ENCODE results near the gene LRRN2. TPM values are rescaled to one million over a fixed set of nuclear protein-coding genes. Genes with fewer than 3 reads are reported as not detected.

Gene LRRN2
- total RNA-seq, 1 experiment from 2014 or later: 5.8 TPM

GRCh38 chr1:204692841-204693356, 7.4 kb upstream of the LRRN2 start:
- Mint-ChIP-seq H3K27ac (no peak overlapping the region), H3K9me3 (no peaks in the 10 kb centered on the region), H3K27me3 (ENCODE audit: low read depth) (peaks cover 46% of the 10 kb centered on the region), H3K4me1 (peaks cover 27 to 29% of the 10 kb centered on the region in 2 experiments), H3K36me3 (ENCODE audit: insufficient read depth in 1 of 3, low read depth in 3 of 3) (no peaks in the 10 kb centered on the region), H3K4me3 (no peak overlapping the region; a peak in 1 of 5 replicates)
- Histone ChIP-seq H4K91ac (ENCODE audit: insufficient read length, low read depth, low read length) (no peak overlapping the region), H4K5ac (ENCODE audit: insufficient read length, low read depth, low read length) (no peak overlapping the region), H3T11ph (ENCODE audit: low read length) (no peak overlapping the region), H3K27ac (ENCODE audit: insufficient read length, low read depth, low read length) (no peak overlapping the region), H4K20me1 (ENCODE audit: control insufficient read depth, insufficient read depth, insufficient read length) (no peaks in the 10 kb centered on the region), H3K9ac (ENCODE audit: extremely low read depth, insufficient read length, low read length) (no peak overlapping the region), H3K9me3 (ENCODE audit: control insufficient read depth, low read depth, low read length) (no peaks in the 10 kb centered on the region), H3K4ac (ENCODE audit: low read depth, low read length) (no peak overlapping the region), H2AK5ac (ENCODE audit: insufficient read length, low read length) (no peak overlapping the region), H3K18ac (ENCODE audit: insufficient read length, low read depth, low read length) (no peak overlapping the region), H2AFZ (ENCODE audit: low read length) (no peak overlapping the region), H3K14ac (ENCODE audit: insufficient read depth, low read length) (no peak overlapping the region), H3K56ac (ENCODE audit: insufficient read length, low read depth, low read length) (no peak overlapping the region), H2BK120ac (ENCODE audit: low read depth, low read length, poor library complexity, severe bottlenecking) (no peak overlapping the region), H3K23me2 (ENCODE audit: insufficient read length, low read depth, low read length, poor library complexity, severe bottlenecking) (no peaks in the 10 kb centered on the region), H2BK20ac (ENCODE audit: low read depth, low read length, poor library complexity, severe bottlenecking) (no peak overlapping the region), H3K23ac (ENCODE audit: insufficient read length, low read depth, low read length) (no peak overlapping the region), H3K4me2 (ENCODE audit: insufficient read depth, insufficient read length, low read length) (no peak overlapping the region), H3K79me2 (ENCODE audit: insufficient read depth, low read length) (no peaks in the 10 kb centered on the region), H2BK15ac (ENCODE audit: low read depth, low read length) (no peak overlapping the region), H2BK5ac (ENCODE audit: insufficient read length, low read length) (no peak overlapping the region), H3K4me1 (ENCODE audit: insufficient read depth, low read length) (peaks cover 4% of the 10 kb centered on the region; the same call in 1 of the 2 replicates), H3K79me1 (ENCODE audit: insufficient read depth, low read depth, low read length, poor library complexity, severe bottlenecking) (no peaks in the 10 kb centered on the region), H4K8ac (replicated peaks; ENCODE audit: insufficient read length, low read depth, low read length) (no peak overlapping the region), H2BK12ac (ENCODE audit: insufficient read length, low read depth, low read length) (no peak overlapping the region), H3K27me3 (ENCODE audit: insufficient read depth, low read length) (peaks cover 2% of the 10 kb centered on the region; the same call in 1 of the 2 replicates)
- WGBS (ENCODE audit: extremely low coverage, insufficient read length, low lambda C conversion rate): no CpG with 5 or more reads among the region's 7 CpGs
- TF ChIP-seq CTCF (conservative IDR thresholded peaks at IDR 0.05): no peak
- DNase-seq: peak; percentile 81
